ENCODE results near the gene MYO5B.
"Not testable (repeated sequence)": the region's sequence is repeated elsewhere in the genome, so short reads cannot be mapped to it uniquely, and the experiment has no call there.

The MYO5B gene

DNA sequence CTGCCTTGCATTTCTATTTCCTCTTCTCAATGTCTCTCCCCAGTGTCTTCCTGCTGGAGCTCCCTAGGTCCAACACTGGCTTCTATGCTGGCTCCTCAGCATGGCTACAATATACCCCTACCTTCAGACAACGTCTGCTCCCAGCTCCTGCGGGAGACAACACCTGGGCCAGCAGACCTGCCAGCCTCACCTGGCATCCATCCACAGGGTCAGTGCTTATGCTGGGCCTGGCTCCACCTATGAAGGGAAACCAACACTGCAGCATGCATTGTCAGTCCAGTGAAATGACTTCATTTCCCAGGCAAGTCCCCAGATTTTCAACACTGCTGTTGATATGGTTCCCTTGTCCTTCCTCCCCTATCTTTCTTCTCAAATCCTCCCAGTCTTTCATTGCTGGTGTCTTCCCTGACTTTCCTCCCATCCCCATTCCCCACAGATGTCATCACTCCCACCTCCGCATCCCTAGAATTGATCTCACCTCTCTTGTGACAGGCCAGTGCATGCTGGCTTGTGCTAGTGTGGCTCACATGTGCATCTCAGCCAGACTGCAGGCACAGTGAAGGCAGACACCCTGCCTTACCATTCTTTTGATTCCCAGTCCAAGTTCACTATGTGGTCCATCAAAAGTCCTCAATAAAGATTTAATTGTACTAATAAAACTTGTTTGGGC, 98.0 kb downstream of the MYO5B start:
- no peak for DNase-seq

GRCh38 chr18:50094786-50095185, 100.2 kb downstream of the MYO5B start:
- not testable (repeated sequence) for DNase-seq

DNA sequence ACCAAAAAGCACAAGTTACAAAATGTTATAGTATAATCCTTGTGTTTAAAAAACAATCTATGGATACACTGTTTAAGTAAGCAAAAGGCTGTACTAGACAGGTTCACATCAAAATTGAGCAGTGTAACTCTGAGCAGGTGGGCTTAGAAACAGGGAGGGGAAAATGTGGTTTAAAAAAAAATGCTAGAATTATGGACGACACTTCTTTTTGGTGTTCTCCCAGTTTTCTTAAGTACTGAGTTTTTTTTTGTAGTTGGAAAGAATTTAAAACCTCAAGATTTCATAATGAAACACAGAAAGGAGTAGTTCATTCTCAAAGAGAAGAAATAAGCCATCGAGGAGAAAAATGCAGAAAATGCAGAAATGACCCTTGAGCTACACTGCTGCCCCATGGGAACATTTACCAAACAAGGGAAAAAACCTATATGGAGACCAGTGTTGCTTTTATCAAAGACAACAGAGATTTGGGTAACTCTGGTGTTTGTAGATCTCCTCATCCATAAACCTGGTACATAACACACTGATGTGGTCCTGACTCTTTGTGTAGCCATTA, 100.7 kb downstream of the MYO5B start:
- no peak for DNase-seq

DNA sequence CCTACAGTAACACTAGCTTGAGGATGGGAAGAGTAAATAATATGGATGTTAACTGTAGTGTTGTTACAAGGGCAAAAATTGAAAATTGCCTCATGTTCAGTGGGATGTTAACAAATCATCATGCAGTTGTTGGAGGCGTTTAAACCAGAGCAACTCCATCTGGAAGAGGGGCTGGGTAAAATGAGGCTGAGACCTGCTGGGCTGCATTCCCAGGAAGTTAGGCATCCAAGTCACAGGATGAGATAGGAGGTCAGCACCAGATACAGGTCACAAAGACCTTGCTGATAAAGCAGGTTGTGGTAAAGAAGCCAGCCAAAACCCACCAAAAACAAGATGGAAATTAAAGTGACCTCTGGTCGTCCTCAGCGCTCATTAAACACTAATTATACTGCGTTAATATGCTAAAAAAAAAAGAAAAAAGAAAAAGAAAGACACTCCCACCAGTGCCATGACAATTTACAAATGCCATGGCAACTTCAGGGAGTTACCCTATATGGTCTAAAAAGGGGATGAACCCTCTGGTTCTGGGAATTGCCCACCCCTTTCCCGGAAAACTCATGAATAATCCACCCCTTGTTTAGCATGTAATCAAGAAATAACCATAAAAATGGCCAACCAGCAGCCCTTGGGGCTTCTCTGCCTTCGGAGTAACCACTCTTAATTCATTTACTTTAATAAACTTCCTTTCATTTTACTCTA, 101.4 kb downstream of the MYO5B start:
- DNase-seq: no peak

DNA sequence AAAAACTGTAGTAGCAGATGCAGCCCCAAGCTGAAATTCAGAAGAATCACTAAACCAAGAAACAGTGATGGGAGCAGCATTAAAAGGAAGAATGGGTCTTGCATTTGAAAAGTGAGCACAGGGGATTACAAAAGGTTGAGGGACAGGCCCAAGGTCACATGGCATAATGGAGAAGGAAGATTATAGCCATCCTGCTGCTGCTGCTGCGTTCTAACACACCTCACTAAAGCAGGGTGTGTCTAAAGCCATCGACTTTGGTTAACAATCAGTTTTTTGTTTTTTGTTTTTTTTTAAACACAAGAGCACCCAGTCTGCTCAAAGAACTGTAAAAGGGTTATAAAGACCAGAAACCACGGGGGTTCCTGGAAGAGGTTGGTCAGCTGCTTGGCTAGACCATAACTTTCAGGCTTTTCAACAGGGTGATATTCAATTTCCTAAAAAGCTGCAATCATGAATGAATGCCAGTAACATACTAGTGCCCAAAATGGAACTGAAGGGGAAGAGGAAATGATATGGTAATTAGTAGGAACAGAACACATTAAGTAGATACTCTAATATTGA, 102.6 kb downstream of the MYO5B start:
- DNase-seq: no peak

DNA sequence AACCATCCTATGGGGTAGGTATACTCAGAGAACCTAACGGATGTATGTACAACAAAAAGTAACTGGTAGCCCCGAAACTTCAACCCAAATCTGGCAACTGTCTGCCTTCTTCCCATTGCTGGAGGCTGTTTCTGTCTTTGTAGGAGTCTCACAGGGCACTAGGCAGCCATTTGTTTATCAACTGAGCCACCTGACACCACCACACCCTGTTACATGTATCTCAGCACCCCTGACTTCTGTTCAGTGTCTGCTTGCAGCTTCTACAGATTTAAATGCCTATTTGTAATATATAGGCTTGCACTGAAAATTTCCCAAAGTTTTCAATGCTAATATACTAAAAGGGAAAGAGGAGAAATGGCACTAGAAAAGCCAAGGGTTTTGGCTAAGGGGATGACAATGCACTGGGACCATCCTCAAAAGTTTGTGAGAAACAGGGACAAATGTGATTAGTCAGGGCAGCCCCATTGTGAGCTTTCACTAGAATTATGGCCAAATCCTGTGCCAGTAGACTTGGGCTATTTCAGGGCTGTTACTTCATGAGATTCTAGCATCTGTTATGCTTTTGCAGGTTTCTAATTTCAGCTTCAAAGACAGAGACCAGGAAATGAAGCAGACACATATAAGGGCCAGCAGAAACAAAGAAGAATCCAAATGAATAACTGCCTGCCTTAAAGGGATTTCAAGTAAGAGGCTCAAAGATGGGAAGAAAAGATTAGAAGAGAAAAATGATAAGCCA, 103.3 kb downstream of the MYO5B start:
- no peak for DNase-seq

GRCh38 chr18:50090370-50091312, 104.3 kb downstream of the MYO5B start:
- no peak for DNase-seq

DNA sequence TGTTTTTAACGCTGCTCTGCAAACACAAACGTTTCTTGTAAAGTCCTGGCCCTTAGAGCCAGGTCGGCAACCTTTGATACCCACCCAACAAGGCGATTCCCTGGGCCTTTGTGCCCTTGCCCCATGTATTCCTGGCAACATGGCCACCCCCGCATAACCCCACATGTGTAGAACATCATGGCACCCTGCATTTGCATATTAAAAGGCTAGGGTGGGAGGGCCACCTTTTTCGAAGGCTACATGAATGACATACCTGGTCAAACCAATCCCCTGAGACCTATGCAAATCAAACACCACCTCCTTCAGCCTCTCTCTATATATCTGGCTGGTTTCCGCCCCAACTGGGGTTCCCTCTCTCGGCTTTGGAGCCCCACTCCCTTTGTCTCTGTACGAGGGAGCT, 105.2 kb downstream of the MYO5B start:
- DNase-seq: no peak

DNA sequence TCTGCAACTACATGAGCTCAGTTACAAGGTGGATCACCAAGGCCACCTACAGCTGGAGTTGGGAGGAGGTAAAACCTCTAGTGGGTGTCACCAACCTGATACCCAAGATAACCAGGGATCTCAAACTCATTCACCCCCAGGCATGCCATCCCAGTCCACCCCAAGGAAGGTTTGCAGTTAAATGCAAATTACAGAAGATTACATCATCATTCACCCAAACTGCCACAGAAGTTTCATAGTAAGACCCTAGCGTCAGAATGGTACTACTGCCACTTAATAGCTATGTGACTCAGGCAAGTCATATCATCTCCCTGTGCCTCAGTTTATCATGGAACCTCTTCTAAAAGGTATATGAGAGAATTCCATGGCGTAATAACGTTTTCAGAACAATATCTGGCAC, 111.2 kb downstream of the MYO5B start:
- no peak for DNase-seq

GRCh38 chr18:50080932-50081560, 113.9 kb downstream of the MYO5B start:
- no peak for DNase-seq

- no peak for DNase-seq
These were observed 114.6 kb downstream of the MYO5B start for GRCh38 chr18:50080316-50080715.

- no peak for DNase-seq
These were observed 115.2 kb downstream of the MYO5B start for GRCh38 chr18:50079571-50080295.

GRCh38 chr18:50076277-50076676, 118.7 kb downstream of the MYO5B start:
- DNase-seq: no peak

DNA sequence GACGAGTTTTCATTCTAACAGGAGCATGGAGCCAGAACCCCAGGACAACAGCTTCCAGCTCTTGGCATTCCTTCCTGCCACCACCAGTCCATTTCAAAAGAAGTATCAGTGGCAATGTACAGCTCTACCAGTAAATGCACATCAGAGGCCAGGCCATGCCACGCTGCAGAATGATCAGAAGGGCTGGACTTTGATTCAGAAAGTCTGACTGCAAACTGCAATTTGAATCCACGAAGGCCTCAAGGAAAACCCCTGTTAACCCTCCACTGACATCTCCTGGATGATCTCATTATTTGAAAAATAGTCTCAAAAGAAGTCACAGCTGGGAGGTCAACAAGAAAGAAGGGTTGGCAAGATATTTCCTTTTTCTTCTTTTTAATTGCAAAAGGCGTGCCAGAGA, 119.2 kb downstream of the MYO5B start:
- DNase-seq: no peak

- DNase-seq: no peak
These were observed 120.5 kb downstream of the MYO5B start for GRCh38 chr18:50074404-50074803.

GRCh38 chr18:50073319-50073718, 121.6 kb downstream of the MYO5B start:
- DNase-seq: no peak

DNA sequence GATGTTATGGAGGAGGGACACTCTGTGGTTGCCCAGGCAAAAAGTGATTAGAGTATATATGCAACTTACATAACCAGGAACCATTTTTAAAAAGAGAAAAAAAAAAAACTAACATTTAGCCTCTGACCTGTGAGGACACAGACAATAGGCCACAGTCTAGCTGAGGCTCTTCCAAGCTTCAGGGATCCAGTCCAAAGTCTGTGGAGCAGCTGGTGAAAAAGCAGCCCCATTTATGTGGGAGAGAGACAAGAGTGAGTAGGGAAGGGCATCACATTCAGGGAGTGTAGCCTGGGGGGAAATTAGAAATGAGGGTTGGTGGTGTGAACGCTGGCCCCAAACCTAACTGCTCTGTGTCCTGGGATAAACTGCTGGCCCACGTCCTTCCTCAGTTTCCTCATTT, 122.8 kb downstream of the MYO5B start:
- no peak for DNase-seq

DNA sequence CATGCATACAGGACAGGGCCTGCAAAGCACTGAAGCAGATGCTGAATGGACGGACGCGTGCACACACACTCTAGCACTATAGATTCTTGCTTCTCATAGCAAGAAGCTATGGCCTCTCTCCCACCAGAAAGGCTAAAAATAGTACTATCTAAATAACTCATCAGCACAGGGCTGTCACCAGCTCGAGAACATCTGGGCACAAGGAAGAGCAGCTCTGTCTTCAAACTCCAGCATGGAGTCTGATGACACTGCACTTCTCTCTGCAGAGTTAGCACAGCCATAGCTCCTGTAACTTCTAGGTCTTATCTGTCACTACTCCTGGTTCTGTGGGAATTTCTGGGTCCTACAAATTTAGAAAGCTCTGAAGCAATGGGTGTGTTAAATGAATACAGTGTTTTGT, 123.5 kb downstream of the MYO5B start:
- no peak for DNase-seq

DNA sequence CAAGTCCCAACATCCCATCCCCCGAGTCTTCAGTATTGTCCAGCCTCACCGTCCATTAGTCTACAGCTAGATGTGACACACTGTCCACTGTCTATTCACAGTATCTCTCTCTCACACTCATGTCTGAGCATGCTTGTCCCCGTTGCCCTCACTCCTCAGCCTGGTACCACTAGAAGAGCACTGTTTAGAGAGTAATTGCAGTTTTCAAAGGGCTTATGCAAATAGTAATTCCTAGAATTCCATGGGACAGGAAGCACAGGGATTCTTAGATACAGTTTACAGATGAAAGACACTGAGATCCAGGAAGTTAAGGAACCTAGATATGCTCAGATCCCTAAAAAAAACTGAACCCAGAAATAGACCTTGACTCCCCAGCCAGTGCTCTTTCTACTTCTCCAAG, 125.5 kb downstream of the MYO5B start:
- no peak for DNase-seq

GRCh38 chr18:50065527-50065926, 129.4 kb downstream of the MYO5B start:
- DNase-seq: no peak

DNA sequence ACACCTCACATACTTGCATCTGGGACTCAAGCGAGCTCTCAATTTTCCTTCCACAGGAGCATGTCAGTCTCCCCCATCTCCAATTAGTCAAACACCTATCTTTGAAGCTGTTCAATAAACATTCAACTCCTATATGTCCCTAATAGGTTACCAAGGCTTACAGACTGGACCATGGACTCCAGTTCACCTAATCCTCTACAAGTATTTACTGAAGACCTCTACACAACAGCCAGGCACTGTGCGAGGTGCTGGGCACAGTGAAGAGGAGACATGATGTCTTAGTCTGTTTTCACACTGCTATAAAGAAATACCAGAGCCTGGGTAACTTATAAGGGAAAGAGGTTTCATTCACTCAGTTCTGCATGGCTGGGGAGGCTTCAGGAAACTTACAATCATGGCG, 129.9 kb downstream of the MYO5B start:
- DNase-seq: no peak
